ENCODE data around the gene TSPAN17. TPM values are rescaled to one million over a fixed set of nuclear protein-coding genes. Genes with fewer than 3 reads are reported as not detected.

Gene TSPAN17
- total and polyA plus RNA-seq, 2 experiments from 2014 or later, result 11.7 to 52.1 TPM

DNA sequence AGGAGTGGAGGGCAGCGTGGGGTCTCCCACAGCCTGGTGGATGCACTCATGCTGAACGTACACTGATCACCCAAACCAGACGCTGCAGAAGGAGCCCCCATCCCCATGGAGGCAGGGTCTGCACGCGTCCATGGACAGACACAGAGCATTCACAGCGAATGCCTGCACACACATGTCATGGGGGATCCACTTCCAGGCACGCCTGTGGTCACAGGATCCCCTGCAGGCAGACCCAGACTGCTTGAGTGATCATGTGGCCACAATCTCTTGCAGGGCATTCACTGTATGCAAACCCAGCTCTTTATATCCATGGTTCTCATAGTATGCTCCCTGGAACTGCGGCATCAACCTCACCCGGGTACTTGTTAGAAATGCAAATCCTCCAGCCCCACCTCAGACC, 22.3 kb upstream of the TSPAN17 start:
- Histone ChIP-seq H4K20me1 (replicated peaks; ENCODE audit: insufficient read depth) (peaks cover 6% of the 10 kb centered on the region; the same call in 1 of the 2 replicates), H3K4me3 (no peak overlapping the region), H3K4me2 (no peak overlapping the region), H3K27ac (ENCODE audit: low read depth) (no peak overlapping the region), H3K79me2 (replicated peaks; ENCODE audit: insufficient read depth) (no peaks in the 10 kb centered on the region), H2AFZ (no peak overlapping the region), H3F3A (replicated peaks; ENCODE audit: low read depth) (0 out of 2 replicates have a peak, but pooled peaks cover 5% of the 10 kb centered on the region), H3K4me1 (ENCODE audit: insufficient read depth) (peaks cover 7% of the 10 kb centered on the region; the same call in 1 of the 2 replicates), H3K9me2 (ENCODE audit: insufficient read depth) (no peaks in the 10 kb centered on the region), H3K27me3 (ENCODE audit: insufficient read depth) (peaks cover 33% of the 10 kb centered on the region), H3K36me3 (ENCODE audit: insufficient read depth) (no peaks in the 10 kb centered on the region)
- DNase-seq (ENCODE audit: low spot score) (no peak), ATAC-seq (no peak)
- Mint-ChIP-seq H3K27me3 (ENCODE audit: insufficient read depth, low read depth, poor library complexity) (peaks cover 40% of the 10 kb centered on the region), H3K4me3 (no peak overlapping the region), H3K27ac (no peak overlapping the region), H3K9me3 (no peaks in the 10 kb centered on the region; the same call in 2 of the 3 replicates), H3K4me1 (peaks cover 30% of the 10 kb centered on the region), H3K36me3 (ENCODE audit: low read depth) (no peaks in the 10 kb centered on the region)
- TF ChIP-seq EZH2 (IDR thresholded peaks at IDR 0.05; ENCODE audit: low read depth, unreplicated experiment) (no peak), ZNF331 (CRISPR knock-in tag; IDR thresholded peaks at IDR 0.05; ENCODE audit: low read depth) (no peak), POLR2AphosphoS5 (IDR thresholded peaks at IDR 0.05; ENCODE audit: low read depth) (no peak), JUNB (IDR thresholded peaks at IDR 0.05; ENCODE audit: unreplicated experiment) (no peak), ZNF114 (CRISPR knock-in tag; IDR thresholded peaks at IDR 0.05) (no peak), STAT1 (IDR thresholded peaks at IDR 0.05; ENCODE audit: unreplicated experiment) (no peak), NANOG (IDR thresholded peaks at IDR 0.05; ENCODE audit: borderline replicate concordance) (no peak), EZH2phosphoT487 (IDR thresholded peaks at IDR 0.05; ENCODE audit: unreplicated experiment) (no peak), CREB1 (CRISPR knock-in tag; IDR thresholded peaks at IDR 0.05; ENCODE audit: low read depth) (no peak)
- TF ChIP-seq, protein P1, sequence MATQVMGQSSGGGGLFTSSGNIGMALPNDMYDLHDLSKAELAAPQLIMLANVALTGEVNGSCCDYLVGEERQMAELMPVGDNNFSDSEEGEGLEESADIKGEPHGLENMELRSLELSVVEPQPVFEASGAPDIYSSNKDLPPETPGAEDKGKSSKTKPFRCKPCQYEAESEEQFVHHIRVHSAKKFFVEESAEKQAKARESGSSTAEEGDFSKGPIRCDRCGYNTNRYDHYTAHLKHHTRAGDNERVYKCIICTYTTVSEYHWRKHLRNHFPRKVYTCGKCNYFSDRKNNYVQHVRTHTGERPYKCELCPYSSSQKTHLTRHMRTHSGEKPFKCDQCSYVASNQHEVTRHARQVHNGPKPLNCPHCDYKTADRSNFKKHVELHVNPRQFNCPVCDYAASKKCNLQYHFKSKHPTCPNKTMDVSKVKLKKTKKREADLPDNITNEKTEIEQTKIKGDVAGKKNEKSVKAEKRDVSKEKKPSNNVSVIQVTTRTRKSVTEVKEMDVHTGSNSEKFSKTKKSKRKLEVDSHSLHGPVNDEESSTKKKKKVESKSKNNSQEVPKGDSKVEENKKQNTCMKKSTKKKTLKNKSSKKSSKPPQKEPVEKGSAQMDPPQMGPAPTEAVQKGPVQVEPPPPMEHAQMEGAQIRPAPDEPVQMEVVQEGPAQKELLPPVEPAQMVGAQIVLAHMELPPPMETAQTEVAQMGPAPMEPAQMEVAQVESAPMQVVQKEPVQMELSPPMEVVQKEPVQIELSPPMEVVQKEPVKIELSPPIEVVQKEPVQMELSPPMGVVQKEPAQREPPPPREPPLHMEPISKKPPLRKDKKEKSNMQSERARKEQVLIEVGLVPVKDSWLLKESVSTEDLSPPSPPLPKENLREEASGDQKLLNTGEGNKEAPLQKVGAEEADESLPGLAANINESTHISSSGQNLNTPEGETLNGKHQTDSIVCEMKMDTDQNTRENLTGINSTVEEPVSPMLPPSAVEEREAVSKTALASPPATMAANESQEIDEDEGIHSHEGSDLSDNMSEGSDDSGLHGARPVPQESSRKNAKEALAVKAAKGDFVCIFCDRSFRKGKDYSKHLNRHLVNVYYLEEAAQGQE (IDR thresholded peaks at IDR 0.05; ENCODE audit: unreplicated experiment), result no peak
- TF ChIP-seq, protein P2, sequence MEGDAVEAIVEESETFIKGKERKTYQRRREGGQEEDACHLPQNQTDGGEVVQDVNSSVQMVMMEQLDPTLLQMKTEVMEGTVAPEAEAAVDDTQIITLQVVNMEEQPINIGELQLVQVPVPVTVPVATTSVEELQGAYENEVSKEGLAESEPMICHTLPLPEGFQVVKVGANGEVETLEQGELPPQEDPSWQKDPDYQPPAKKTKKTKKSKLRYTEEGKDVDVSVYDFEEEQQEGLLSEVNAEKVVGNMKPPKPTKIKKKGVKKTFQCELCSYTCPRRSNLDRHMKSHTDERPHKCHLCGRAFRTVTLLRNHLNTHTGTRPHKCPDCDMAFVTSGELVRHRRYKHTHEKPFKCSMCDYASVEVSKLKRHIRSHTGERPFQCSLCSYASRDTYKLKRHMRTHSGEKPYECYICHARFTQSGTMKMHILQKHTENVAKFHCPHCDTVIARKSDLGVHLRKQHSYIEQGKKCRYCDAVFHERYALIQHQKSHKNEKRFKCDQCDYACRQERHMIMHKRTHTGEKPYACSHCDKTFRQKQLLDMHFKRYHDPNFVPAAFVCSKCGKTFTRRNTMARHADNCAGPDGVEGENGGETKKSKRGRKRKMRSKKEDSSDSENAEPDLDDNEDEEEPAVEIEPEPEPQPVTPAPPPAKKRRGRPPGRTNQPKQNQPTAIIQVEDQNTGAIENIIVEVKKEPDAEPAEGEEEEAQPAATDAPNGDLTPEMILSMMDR (conservative IDR thresholded peaks at IDR 0.05; ENCODE audit: low read depth in 2 of 2), result no peak
- TF ChIP-seq, protein P3, sequence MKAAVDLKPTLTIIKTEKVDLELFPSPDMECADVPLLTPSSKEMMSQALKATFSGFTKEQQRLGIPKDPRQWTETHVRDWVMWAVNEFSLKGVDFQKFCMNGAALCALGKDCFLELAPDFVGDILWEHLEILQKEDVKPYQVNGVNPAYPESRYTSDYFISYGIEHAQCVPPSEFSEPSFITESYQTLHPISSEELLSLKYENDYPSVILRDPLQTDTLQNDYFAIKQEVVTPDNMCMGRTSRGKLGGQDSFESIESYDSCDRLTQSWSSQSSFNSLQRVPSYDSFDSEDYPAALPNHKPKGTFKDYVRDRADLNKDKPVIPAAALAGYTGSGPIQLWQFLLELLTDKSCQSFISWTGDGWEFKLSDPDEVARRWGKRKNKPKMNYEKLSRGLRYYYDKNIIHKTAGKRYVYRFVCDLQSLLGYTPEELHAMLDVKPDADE (IDR thresholded peaks at IDR 0.05), result no peak
- TF ChIP-seq, protein P4, sequence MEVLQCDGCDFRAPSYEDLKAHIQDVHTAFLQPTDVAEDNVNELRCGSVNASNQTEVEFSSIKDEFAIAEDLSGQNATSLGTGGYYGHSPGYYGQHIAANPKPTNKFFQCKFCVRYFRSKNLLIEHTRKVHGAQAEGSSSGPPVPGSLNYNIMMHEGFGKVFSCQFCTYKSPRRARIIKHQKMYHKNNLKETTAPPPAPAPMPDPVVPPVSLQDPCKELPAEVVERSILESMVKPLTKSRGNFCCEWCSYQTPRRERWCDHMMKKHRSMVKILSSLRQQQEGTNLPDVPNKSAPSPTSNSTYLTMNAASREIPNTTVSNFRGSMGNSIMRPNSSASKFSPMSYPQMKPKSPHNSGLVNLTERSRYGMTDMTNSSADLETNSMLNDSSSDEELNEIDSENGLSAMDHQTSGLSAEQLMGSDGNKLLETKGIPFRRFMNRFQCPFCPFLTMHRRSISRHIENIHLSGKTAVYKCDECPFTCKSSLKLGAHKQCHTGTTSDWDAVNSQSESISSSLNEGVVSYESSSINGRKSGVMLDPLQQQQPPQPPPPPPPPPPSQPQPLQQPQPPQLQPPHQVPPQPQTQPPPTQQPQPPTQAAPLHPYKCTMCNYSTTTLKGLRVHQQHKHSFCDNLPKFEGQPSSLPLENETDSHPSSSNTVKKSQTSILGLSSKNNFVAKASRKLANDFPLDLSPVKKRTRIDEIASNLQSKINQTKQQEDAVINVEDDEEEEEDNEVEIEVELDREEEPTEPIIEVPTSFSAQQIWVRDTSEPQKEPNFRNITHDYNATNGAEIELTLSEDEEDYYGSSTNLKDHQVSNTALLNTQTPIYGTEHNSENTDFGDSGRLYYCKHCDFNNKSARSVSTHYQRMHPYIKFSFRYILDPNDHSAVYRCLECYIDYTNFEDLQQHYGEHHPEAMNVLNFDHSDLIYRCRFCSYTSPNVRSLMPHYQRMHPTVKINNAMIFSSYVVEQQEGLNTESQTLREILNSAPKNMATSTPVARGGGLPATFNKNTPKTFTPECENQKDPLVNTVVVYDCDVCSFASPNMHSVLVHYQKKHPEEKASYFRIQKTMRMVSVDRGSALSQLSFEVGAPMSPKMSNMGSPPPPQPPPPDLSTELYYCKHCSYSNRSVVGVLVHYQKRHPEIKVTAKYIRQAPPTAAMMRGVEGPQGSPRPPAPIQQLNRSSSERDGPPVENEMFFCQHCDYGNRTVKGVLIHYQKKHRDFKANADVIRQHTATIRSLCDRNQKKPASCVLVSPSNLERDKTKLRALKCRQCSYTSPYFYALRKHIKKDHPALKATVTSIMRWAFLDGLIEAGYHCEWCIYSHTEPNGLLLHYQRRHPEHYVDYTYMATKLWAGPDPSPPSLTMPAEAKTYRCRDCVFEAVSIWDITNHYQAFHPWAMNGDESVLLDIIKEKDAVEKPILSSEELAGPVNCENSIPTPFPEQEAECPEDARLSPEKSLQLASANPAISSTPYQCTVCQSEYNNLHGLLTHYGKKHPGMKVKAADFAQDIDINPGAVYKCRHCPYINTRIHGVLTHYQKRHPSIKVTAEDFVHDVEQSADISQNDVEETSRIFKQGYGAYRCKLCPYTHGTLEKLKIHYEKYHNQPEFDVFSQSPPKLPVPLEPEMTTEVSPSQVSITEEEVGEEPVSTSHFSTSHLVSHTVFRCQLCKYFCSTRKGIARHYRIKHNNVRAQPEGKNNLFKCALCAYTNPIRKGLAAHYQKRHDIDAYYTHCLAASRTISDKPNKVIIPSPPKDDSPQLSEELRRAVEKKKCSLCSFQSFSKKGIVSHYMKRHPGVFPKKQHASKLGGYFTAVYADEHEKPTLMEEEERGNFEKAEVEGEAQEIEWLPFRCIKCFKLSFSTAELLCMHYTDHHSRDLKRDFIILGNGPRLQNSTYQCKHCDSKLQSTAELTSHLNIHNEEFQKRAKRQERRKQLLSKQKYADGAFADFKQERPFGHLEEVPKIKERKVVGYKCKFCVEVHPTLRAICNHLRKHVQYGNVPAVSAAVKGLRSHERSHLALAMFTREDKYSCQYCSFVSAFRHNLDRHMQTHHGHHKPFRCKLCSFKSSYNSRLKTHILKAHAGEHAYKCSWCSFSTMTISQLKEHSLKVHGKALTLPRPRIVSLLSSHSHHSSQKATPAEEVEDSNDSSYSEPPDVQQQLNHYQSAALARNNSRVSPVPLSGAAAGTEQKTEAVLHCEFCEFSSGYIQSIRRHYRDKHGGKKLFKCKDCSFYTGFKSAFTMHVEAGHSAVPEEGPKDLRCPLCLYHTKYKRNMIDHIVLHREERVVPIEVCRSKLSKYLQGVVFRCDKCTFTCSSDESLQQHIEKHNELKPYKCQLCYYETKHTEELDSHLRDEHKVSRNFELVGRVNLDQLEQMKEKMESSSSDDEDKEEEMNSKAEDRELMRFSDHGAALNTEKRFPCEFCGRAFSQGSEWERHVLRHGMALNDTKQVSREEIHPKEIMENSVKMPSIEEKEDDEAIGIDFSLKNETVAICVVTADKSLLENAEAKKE (CRISPR knock-in tag; IDR thresholded peaks at IDR 0.05), result no peak
